Chondrocyte (in vitro differentiated cells): ENCODE results near the gene ISG15. TPM values are rescaled to one million over a fixed set of nuclear protein-coding genes. Genes with fewer than 3 reads are reported as not detected.

Experiments
- DNase-seq: peaks from one replicate; pipeline ENCODE4 v3.0.0; 2021; ENCODE audit warnings: mixed read lengths, low spot score
- H3K27ac Mint-ChIP-seq: one replicate; pipeline ENCODE4 v1.8.0; 2021; ENCODE audit warnings: mild to moderate bottlenecking, moderate library complexity, mixed read lengths; ENCODE audit not compliant: unreplicated experiment
- H3K27me3 Mint-ChIP-seq: 2 replicates; pipeline ENCODE4 v1.8.0; 2021; ENCODE audit warnings: low read depth, mixed read lengths
- H3K36me3 Mint-ChIP-seq: 2 replicates; pipeline ENCODE4 v1.8.0; 2021; ENCODE audit warnings: low read depth, mixed read lengths
- H3K4me1 Mint-ChIP-seq: 2 replicates; pipeline ENCODE4 v1.8.0; 2021; ENCODE audit warnings: low read depth, mild to moderate bottlenecking, mixed read lengths
- H3K4me3 Mint-ChIP-seq: one replicate; pipeline ENCODE4 v1.8.0; 2021; ENCODE audit warnings: mild to moderate bottlenecking, moderate library complexity, mixed read lengths; ENCODE audit not compliant: unreplicated experiment
- H3K9me3 Mint-ChIP-seq: 2 replicates; pipeline ENCODE4 v1.8.0; 2021; ENCODE audit warnings: low read depth, mixed read lengths
- CTCF ChIP-seq: fragments of 200-600 bp; sonication (generic); IDR thresholded peaks from 2 replicates; pipeline ENCODE4 v1.5.0; 2021; ENCODE audit warnings: antibody characterized with exemption, mild to moderate bottlenecking, moderate library complexity
- total RNA-seq: library from RNA; stranded (reverse); gene quantifications from 3 replicates; pipeline ENCODE4 v1.2.1, GENCODE V29; 2021

ISG15 gene
- total RNA-seq, 1 donor from 2014 or later: 42.2 TPM

DNA sequence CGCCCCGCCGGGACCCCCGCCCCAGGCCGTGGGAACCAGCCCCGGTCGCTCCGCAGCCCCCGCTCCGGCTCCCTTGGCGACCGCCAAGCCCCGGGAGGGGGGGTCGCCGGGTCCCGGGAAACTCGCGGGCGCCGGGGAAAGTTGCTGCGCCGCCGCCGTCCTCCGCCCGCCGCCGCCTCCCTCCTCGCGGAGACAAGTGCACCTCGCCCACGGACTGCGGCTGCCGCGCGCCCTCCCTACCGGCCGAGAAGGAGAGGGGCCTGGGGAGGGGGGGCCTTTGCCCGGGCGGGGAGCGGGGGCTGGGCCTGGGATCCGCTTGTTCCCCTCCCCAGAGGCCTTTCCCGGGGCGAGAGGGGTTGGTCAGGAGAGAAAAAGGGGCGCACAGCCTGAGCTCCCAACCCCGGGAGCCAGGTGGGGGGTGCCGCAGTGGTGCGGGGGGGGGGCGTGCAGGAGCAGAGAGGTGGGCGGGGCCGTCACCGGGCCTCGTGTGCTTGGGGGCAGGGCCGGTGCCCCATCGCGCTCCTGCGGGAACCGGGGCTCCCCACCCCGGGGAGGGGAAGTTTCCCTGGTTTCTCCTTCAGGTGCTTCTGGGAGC lies 7.2 kb downstream of the ISG15 start:
- no peaks in the 10 kb centered on the region for H3K27me3 Mint-ChIP-seq
- no peaks in the 10 kb centered on the region for H3K9me3 Mint-ChIP-seq
- H3K36me3 Mint-ChIP-seq: no peaks in the 10 kb centered on the region
- TF ChIP-seq CTCF: no peak
- DNase-seq: no peak
- peak overlapping the region; percentile 76 for H3K4me3 Mint-ChIP-seq
- H3K4me1 Mint-ChIP-seq: peaks cover 28% of the 10 kb centered on the region
- no peak overlapping the region for H3K27ac Mint-ChIP-seq

DNA sequence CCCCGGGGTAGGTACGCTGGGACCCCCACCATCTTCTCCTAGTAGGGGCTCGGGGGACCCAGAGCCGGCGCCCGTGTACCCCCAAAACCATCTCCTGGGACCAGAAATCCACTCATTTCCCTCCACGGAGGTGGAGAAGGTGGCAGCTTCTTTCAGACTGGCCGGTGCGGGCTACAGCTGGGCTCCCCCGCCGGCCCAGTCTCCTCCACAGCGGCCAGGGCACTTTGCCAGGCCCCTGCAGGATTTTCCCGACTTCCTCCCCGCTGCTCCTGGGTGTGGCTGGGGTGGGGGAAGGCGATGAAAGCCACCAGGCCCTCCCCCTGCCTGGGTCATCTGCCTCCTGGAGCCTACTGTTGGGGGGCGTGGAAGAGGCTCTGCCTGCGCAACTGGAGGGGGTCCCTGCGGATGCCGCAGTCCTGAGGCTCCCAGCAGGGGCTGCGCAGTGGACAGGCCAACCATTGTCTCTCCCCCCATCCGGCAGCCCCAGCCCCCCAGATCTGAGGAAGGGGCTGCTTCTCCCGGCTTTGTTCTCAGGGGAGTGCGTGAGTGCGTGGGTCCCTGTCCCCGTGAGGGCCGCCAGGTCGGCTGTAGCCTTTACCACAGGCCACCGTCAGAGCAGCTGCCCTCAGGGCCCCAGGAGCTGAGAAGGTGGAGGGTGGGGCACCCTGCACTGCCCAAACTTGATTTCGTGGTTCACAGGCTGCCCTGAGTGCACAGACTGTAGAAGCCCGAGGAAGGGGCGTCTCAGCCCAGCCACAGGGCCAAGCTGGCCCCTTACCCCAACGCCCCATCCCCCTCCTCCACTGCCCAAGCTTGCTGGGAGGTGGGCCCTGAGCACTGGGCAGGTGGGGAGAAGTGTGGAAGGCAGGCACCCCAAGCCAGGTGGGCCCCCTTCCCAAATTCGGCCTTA lies 8.0 kb downstream of the ISG15 start:
- Mint-ChIP-seq H3K4me3 (peak overlapping the region; percentile 76), H3K27me3 (no peaks in the 10 kb centered on the region), H3K36me3 (no peaks in the 10 kb centered on the region), H3K4me1 (peaks cover 32% of the 10 kb centered on the region), H3K9me3 (no peaks in the 10 kb centered on the region), H3K27ac (peak overlapping the region; percentile 66)
- DNase-seq: no peak
- TF ChIP-seq CTCF: no peak

DNA sequence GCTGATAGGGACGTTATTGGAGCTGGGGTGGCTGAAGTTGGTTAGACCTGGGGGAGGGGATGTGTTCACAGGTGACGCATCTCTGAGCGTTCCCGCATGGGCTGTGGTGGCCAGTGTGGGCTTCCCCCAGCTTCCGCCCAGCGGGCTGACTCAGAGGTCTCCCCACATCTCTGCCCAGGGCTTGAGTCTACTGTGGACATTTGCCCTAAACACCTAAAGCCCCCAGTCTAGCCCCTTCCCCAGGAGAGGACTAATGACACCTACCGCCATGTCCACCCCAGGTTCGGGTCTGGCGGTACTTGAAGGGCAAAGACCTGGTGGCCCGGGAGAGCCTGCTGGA lies 8.6 kb downstream of the ISG15 start:
- Mint-ChIP-seq H3K27ac (no peak overlapping the region), H3K9me3 (no peaks in the 10 kb centered on the region), H3K4me3 (peak overlapping the region; percentile 76), H3K27me3 (no peaks in the 10 kb centered on the region), H3K4me1 (peaks cover 32% of the 10 kb centered on the region), H3K36me3 (no peaks in the 10 kb centered on the region)
- no peak for DNase-seq
- TF ChIP-seq CTCF: no peak

DNA sequence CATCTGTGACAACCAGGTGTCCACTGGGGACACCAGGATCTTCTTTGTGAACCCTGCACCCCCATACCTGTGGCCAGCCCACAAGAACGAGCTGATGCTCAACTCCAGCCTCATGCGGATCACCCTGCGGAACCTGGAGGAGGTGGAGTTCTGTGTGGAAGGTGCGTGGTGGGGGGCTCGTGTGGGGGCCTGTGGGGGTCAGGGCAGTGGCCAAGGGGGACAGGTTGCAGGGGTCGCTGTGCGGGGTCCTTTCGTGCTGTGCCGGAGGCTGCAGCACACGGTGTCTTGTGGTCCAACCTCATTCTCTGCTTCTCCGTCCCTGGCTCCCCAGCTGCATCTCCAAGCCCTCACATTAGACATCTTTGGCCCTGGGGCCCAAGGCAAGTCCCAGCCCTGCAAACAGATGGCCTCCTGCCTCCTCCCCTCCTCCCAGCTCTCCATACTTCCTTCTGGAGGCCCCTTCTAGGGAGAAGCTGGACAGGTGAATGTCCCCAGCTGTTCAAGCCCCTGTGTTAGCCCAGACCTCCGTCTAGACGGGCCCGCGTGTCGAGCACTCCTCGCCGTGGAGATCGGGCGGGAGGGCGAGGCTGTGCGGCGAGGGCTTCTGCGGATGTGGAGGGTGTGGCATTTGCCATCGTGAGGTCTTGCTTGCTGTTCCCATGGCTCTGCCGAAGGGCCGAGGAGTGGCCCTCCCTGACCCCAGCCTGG lies 9.2 kb downstream of the ISG15 start:
- H3K36me3 Mint-ChIP-seq: peaks cover 2% of the 10 kb centered on the region
- peak overlapping the region; percentile 76 for H3K4me3 Mint-ChIP-seq
- no peak for DNase-seq
- no peak overlapping the region for H3K27ac Mint-ChIP-seq
- no peaks in the 10 kb centered on the region for H3K27me3 Mint-ChIP-seq
- H3K4me1 Mint-ChIP-seq: peaks cover 32% of the 10 kb centered on the region
- no peaks in the 10 kb centered on the region for H3K9me3 Mint-ChIP-seq
- no peak for TF ChIP-seq CTCF

DNA sequence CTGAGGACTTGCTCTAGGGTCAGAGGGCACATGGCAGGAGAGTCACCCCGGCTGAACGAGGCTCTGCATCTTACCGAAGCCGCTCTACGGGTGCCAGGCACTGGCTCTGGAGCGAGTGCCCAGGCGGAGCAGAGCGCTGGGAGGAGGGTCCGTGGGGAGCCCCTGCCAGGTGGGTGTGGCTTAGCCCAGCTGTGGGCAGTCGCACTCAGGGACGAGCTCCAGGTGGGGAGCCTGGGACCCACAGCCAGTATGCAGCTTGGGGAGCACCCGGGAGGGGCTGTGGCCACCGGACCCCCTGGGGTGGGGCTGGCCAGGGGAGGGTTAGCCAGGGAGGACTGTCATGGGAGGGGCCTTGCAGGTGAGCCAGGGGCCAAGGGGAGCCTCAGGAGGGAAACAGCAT lies 10.4 kb downstream of the ISG15 start:
- no peak overlapping the region for H3K4me3 Mint-ChIP-seq
- TF ChIP-seq CTCF: no peak
- H3K27me3 Mint-ChIP-seq: no peaks in the 10 kb centered on the region
- H3K9me3 Mint-ChIP-seq: no peaks in the 10 kb centered on the region
- H3K27ac Mint-ChIP-seq: no peak overlapping the region
- peaks cover 2% of the 10 kb centered on the region for H3K36me3 Mint-ChIP-seq
- DNase-seq: no peak
- H3K4me1 Mint-ChIP-seq: peaks cover 32% of the 10 kb centered on the region
